ENCODE data around the gene DYRK3. TPM values are rescaled to one million over a fixed set of nuclear protein-coding genes. Genes with fewer than 3 reads are reported as not detected.
"Not testable (repeated sequence)": the region's sequence is repeated elsewhere in the genome, so short reads cannot be mapped to it uniquely, and the experiment has no call there.

Gene DYRK3
- total RNA-seq, 1 donor from 2014 or later, result 12.1 TPM

- Mint-ChIP-seq H3K4me3 (ENCODE audit: low read depth) (peak overlapping the region; percentile 85), H3K4me1 (ENCODE audit: low read depth) (peaks cover 23% of the 10 kb centered on the region)
- DNase-seq (ENCODE audit: low spot score), result no peak
These were observed 1.3 kb downstream of the DYRK3 start for GRCh38 chr1:206636671-206637070.

GRCh38 chr1:206637605-206638004, 2.3 kb downstream of the DYRK3 start:
- Mint-ChIP-seq H3K27ac (no peak overlapping the region), H3K9me3 (no peaks in the 10 kb centered on the region), H3K36me3 (ENCODE audit: low read depth) (peaks cover 19% of the 10 kb centered on the region), H3K4me3 (ENCODE audit: low read depth) (peak overlapping the region; percentile 56), H3K27me3 (ENCODE audit: low read depth) (peaks cover 8% of the 10 kb centered on the region), H3K4me1 (ENCODE audit: low read depth) (peaks cover 23% of the 10 kb centered on the region)
- intact Hi-C loops (cut with micrococcal nuclease), result loop anchor here (5.0 kb wide), 1 partner anchor 90 kb away; no protein-coding TSS in a partner anchor
- DNase-seq (ENCODE audit: low spot score), result no peak

More at GRCh38 chr1:206636671-206637070, 1.3 kb downstream of the DYRK3 start:
- peaks cover 19% of the 10 kb centered on the region for H3K36me3 Mint-ChIP-seq (ENCODE audit: low read depth)
- intact Hi-C loops (cut with micrococcal nuclease), result loop anchor here (5.0 kb wide), 1 partner anchor 91 kb away; no protein-coding TSS in a partner anchor
- H3K27ac Mint-ChIP-seq, result no peak overlapping the region
- H3K9me3 Mint-ChIP-seq, result no peaks in the 10 kb centered on the region
- H3K27me3 Mint-ChIP-seq (ENCODE audit: low read depth), result peaks cover 14% of the 10 kb centered on the region

- not testable (repeated sequence) for H3K4me1 Mint-ChIP-seq (ENCODE audit: low read depth)
- peaks cover 27% of the 10 kb centered on the region for H3K36me3 Mint-ChIP-seq (ENCODE audit: low read depth)
These were observed 6.7 kb downstream of the DYRK3 start for GRCh38 chr1:206642074-206642473.

GRCh38 chr1:206643118-206643698, 7.9 kb downstream of the DYRK3 start:
- H3K9me3 Mint-ChIP-seq, result no peaks in the 10 kb centered on the region
- H3K4me1 Mint-ChIP-seq (ENCODE audit: low read depth), result peaks cover 3% of the 10 kb centered on the region
- intact Hi-C loops (cut with micrococcal nuclease), result no loop called here
- no peak for DNase-seq (ENCODE audit: low spot score)
- H3K4me3 Mint-ChIP-seq (ENCODE audit: low read depth), result no peak overlapping the region
- H3K27me3 Mint-ChIP-seq (ENCODE audit: low read depth), result no peaks in the 10 kb centered on the region
- no peak overlapping the region for H3K27ac Mint-ChIP-seq
- peaks cover 32% of the 10 kb centered on the region for H3K36me3 Mint-ChIP-seq (ENCODE audit: low read depth)

More at GRCh38 chr1:206642074-206642473, 6.7 kb downstream of the DYRK3 start:
- H3K27ac Mint-ChIP-seq; H3K4me3 Mint-ChIP-seq (ENCODE audit: low read depth); H3K27me3 Mint-ChIP-seq (ENCODE audit: low read depth); intact Hi-C loops (cut with micrococcal nuclease); DNase-seq (ENCODE audit: low spot score); H3K9me3 Mint-ChIP-seq: not testable (repeated sequence)

GRCh38 chr1:206646504-206646903, 11.2 kb downstream of the DYRK3 start:
- peaks cover 3% of the 10 kb centered on the region for H3K4me1 Mint-ChIP-seq (ENCODE audit: low read depth)

GRCh38 chr1:206647224-206647623, 11.9 kb downstream of the DYRK3 start:
- H3K4me3 Mint-ChIP-seq (ENCODE audit: low read depth), result no peak overlapping the region
- peaks cover 38% of the 10 kb centered on the region for H3K36me3 Mint-ChIP-seq (ENCODE audit: low read depth)
- H3K4me1 Mint-ChIP-seq (ENCODE audit: low read depth), result peaks cover 3% of the 10 kb centered on the region
- no peaks in the 10 kb centered on the region for H3K9me3 Mint-ChIP-seq
- intact Hi-C loops (cut with micrococcal nuclease), result no loop called here
- no peaks in the 10 kb centered on the region for H3K27me3 Mint-ChIP-seq (ENCODE audit: low read depth)
- DNase-seq (ENCODE audit: low spot score), result no peak
- no peak overlapping the region for H3K27ac Mint-ChIP-seq

More at GRCh38 chr1:206646504-206646903, 11.2 kb downstream of the DYRK3 start:
- Mint-ChIP-seq H3K4me3 (ENCODE audit: low read depth) (no peak overlapping the region), H3K27me3 (ENCODE audit: low read depth) (no peaks in the 10 kb centered on the region), H3K27ac (no peak overlapping the region), H3K9me3 (no peaks in the 10 kb centered on the region), H3K36me3 (ENCODE audit: low read depth) (peaks cover 33% of the 10 kb centered on the region)
- DNase-seq (ENCODE audit: low spot score), result no peak
- intact Hi-C loops (cut with micrococcal nuclease), result no loop called here

- DNase-seq (ENCODE audit: low spot score), result no peak
- Mint-ChIP-seq H3K4me3 (ENCODE audit: low read depth) (no peak overlapping the region), H3K27ac (no peak overlapping the region), H3K36me3 (ENCODE audit: low read depth) (peaks cover 45% of the 10 kb centered on the region), H3K9me3 (no peaks in the 10 kb centered on the region), H3K27me3 (ENCODE audit: low read depth) (no peaks in the 10 kb centered on the region), H3K4me1 (ENCODE audit: low read depth) (no peaks in the 10 kb centered on the region)
- intact Hi-C loops (cut with micrococcal nuclease), result no loop called here
These were observed 14.1 kb downstream of the DYRK3 start for GRCh38 chr1:206649261-206649921.

- Mint-ChIP-seq H3K27me3 (ENCODE audit: low read depth) (no peaks in the 10 kb centered on the region), H3K27ac (no peak overlapping the region), H3K4me1 (ENCODE audit: low read depth) (no peaks in the 10 kb centered on the region), H3K9me3 (no peaks in the 10 kb centered on the region), H3K36me3 (ENCODE audit: low read depth) (peaks cover 45% of the 10 kb centered on the region), H3K4me3 (ENCODE audit: low read depth) (no peak overlapping the region)
- intact Hi-C loops (cut with micrococcal nuclease), result no loop called here
- no peak for DNase-seq (ENCODE audit: low spot score)
These were observed 15.7 kb downstream of the DYRK3 start for GRCh38 chr1:206651014-206651413.

- DNase-seq (ENCODE audit: low spot score), result no peak
- H3K4me3 Mint-ChIP-seq (ENCODE audit: low read depth), result no peak overlapping the region
- H3K4me1 Mint-ChIP-seq (ENCODE audit: low read depth), result no peaks in the 10 kb centered on the region
These were observed 16.9 kb downstream of the DYRK3 start for GRCh38 chr1:206651958-206652890.

GRCh38 chr1:206653715-206654459, 18.6 kb downstream of the DYRK3 start:
- intact Hi-C loops (cut with micrococcal nuclease), result no loop called here
- Mint-ChIP-seq H3K27ac (no peak overlapping the region), H3K27me3 (ENCODE audit: low read depth) (peaks cover 11% of the 10 kb centered on the region), H3K9me3 (no peaks in the 10 kb centered on the region), H3K4me3 (ENCODE audit: low read depth) (no peak overlapping the region), H3K4me1 (ENCODE audit: low read depth) (peaks cover 10% of the 10 kb centered on the region), H3K36me3 (ENCODE audit: low read depth) (peaks cover 28% of the 10 kb centered on the region)
- no peak for DNase-seq (ENCODE audit: low spot score)

More at GRCh38 chr1:206651958-206652890, 16.9 kb downstream of the DYRK3 start:
- intact Hi-C loops (cut with micrococcal nuclease), result no loop called here
- H3K36me3 Mint-ChIP-seq (ENCODE audit: low read depth), result peaks cover 39% of the 10 kb centered on the region
- H3K9me3 Mint-ChIP-seq, result no peaks in the 10 kb centered on the region
- H3K27me3 Mint-ChIP-seq (ENCODE audit: low read depth), result no peaks in the 10 kb centered on the region
- H3K27ac Mint-ChIP-seq, result no peak overlapping the region

GRCh38 chr1:206654828-206655227, 19.5 kb downstream of the DYRK3 start:
- DNase-seq (ENCODE audit: low spot score), result no peak
- Mint-ChIP-seq H3K4me1 (ENCODE audit: low read depth) (peaks cover 10% of the 10 kb centered on the region), H3K36me3 (ENCODE audit: low read depth) (peaks cover 20% of the 10 kb centered on the region), H3K27me3 (ENCODE audit: low read depth) (peaks cover 11% of the 10 kb centered on the region), H3K9me3 (no peaks in the 10 kb centered on the region), H3K4me3 (ENCODE audit: low read depth) (no peak overlapping the region), H3K27ac (no peak overlapping the region)
- intact Hi-C loops (cut with micrococcal nuclease), result no loop called here

GRCh38 chr1:206655471-206655882, 20.1 kb downstream of the DYRK3 start:
- Mint-ChIP-seq H3K4me1 (ENCODE audit: low read depth) (peaks cover 10% of the 10 kb centered on the region), H3K9me3 (no peaks in the 10 kb centered on the region), H3K4me3 (ENCODE audit: low read depth) (no peak overlapping the region), H3K36me3 (ENCODE audit: low read depth) (peaks cover 16% of the 10 kb centered on the region), H3K27me3 (ENCODE audit: low read depth) (peaks cover 11% of the 10 kb centered on the region), H3K27ac (no peak overlapping the region)
- intact Hi-C loops (cut with micrococcal nuclease), result no loop called here
- DNase-seq (ENCODE audit: low spot score), result no peak
